GM06990 (cell line): ENCODE data around the gene CRYBG2.

Source experiments
- DNase-seq: peaks from one replicate; pipeline ENCODE4 v3.0.0-alpha.2; 2011; ENCODE audit not compliant: insufficient read length; ENCODE audit errors: extremely low read depth
- H3K27me3 ChIP-seq: replicated peaks from 2 replicates; pipeline ENCODE4 v1.6.0; 2011; ENCODE audit warnings: low read length; ENCODE audit not compliant: control insufficient read depth, insufficient read depth
- H3K36me3 ChIP-seq: 2 replicates; pipeline ENCODE4 v1.5.1; 2011; ENCODE audit warnings: low read length; ENCODE audit not compliant: control insufficient read depth, insufficient read depth
- H3K4me3 ChIP-seq: replicated peaks from 2 replicates; pipeline ENCODE4 v1.5.1; 2011; ENCODE audit warnings: low read depth, mild to moderate bottlenecking, control low read depth, low read length
- CTCF ChIP-seq: IDR thresholded peaks from 2 replicates; pipeline ENCODE4 v1.5.1; 2011; ENCODE audit warnings: low read length, control low read depth, mild to moderate bottlenecking, inconsistent platforms; ENCODE audit not compliant: insufficient read depth, poor library complexity, severe bottlenecking

CRYBG2 gene

GRCh38 chr1:26360807-26361604 is 7.1 kb upstream of the CRYBG2 start:
- H3K27me3 ChIP-seq = peaks cover 4% of the 10 kb centered on the region
- no peaks in the 10 kb centered on the region for H3K36me3 ChIP-seq
- DNase-seq = no peak
- no peak overlapping the region for H3K4me3 ChIP-seq
- TF ChIP-seq CTCF = no peak

GRCh38 chr1:26359981-26360806 is 6.3 kb upstream of the CRYBG2 start:
- peaks cover 4% of the 10 kb centered on the region for H3K27me3 ChIP-seq
- H3K4me3 ChIP-seq = peak overlapping the region; percentile 27
- H3K36me3 ChIP-seq = no peaks in the 10 kb centered on the region
- no peak for TF ChIP-seq CTCF
- no peak for DNase-seq

- no peak for DNase-seq
- no peak for TF ChIP-seq CTCF
- H3K4me3 ChIP-seq = no peak overlapping the region
- no peaks in the 10 kb centered on the region for H3K36me3 ChIP-seq
- peaks cover 3% of the 10 kb centered on the region for H3K27me3 ChIP-seq
These were observed 4.8 kb upstream of the CRYBG2 start for GRCh38 chr1:26358411-26359384.

GRCh38 chr1:26357121-26357602 is 3.2 kb upstream of the CRYBG2 start:
- no peaks in the 10 kb centered on the region for H3K36me3 ChIP-seq
- TF ChIP-seq CTCF = no peak
- H3K27me3 ChIP-seq = peaks cover 3% of the 10 kb centered on the region
- DNase-seq = no peak
- no peak overlapping the region for H3K4me3 ChIP-seq

GRCh38 chr1:26356106-26356505 is 2.2 kb upstream of the CRYBG2 start:
- H3K27me3 ChIP-seq = no peaks in the 10 kb centered on the region; the same call in none of the 2 replicates
- DNase-seq = no peak
- no peak for TF ChIP-seq CTCF
- no peak overlapping the region for H3K4me3 ChIP-seq
- no peaks in the 10 kb centered on the region for H3K36me3 ChIP-seq
